Measurements from ENCODE around the gene FRAT1.

The FRAT1 gene

GRCh38 chr10:97365761-97366351 is 46.8 kb downstream of the FRAT1 start:
- DNase-seq (ENCODE audit: low spot score), result no peak

GRCh38 chr10:97366572-97366971 is 47.5 kb downstream of the FRAT1 start:
- DNase-seq (ENCODE audit: low spot score), result no peak

- no peak for DNase-seq (ENCODE audit: low spot score)
These were observed 48.1 kb downstream of the FRAT1 start for GRCh38 chr10:97367126-97367649.

Measured in Ammon's horn (tissue), 1 donor.